DND-41 (cell line): ENCODE data around the gene CKLF.
"Not testable (repeated sequence)": the region's sequence is repeated elsewhere in the genome, so short reads cannot be mapped to it uniquely, and the experiment has no call there.

Source experiments
- ATAC-seq: fragments of 200-7000 bp; cut with Tn5 transposase; 3 replicates; pipeline ENCODE4 v1.9.1; 2021; ENCODE audit warnings: low read depth; ENCODE audit not compliant: insufficient read depth
- DNase-seq: peaks from one replicate; pipeline ENCODE4 v3.0.0-alpha.2; 2020
- H2AFZ ChIP-seq: 2 replicates; pipeline ENCODE4 v1.6.0; 2012; ENCODE audit warnings: low read depth, low read length
- H3K27ac ChIP-seq: 2 replicates; pipeline ENCODE4 v1.5.1; 2012; ENCODE audit warnings: low read length, inconsistent platforms
- H3K27me3 ChIP-seq: fragments of 200-600 bp; sonication (generic); 2 replicates; pipeline ENCODE4 v1.6.0; 2012; ENCODE audit warnings: low read length, mild to moderate bottlenecking, inconsistent platforms; ENCODE audit not compliant: insufficient read depth, poor library complexity
- H3K36me3 ChIP-seq: 2 replicates; pipeline ENCODE4 v1.5.1; 2012; ENCODE audit warnings: low read length, inconsistent platforms; ENCODE audit not compliant: insufficient read depth
- H3K4me1 ChIP-seq: 2 replicates; pipeline ENCODE4 v1.5.1; 2012; ENCODE audit warnings: mild to moderate bottlenecking, low read length; ENCODE audit not compliant: insufficient read depth
- H3K4me2 ChIP-seq: 2 replicates; pipeline ENCODE4 v1.6.0; 2012; ENCODE audit warnings: mild to moderate bottlenecking, moderate library complexity, low read length, inconsistent platforms; ENCODE audit not compliant: insufficient read depth
- H3K4me3 ChIP-seq, 2 experiments: fragments of 200-600 bp in 1 of 2; shearing (Covaris generic) in 1 of 2; 2 replicates each; pipeline ENCODE4 v1.5.1; 2012 to 2016; ENCODE audit warnings: inconsistent platforms in 2 of 2, low read length in 2 of 2, mild to moderate bottlenecking in 2 of 2, low read depth in 1 of 2, moderate library complexity in 1 of 2
- H3K79me2 ChIP-seq: 2 replicates; pipeline ENCODE4 v1.6.0; 2012; ENCODE audit warnings: low read length, inconsistent platforms; ENCODE audit not compliant: insufficient read depth
- H3K9ac ChIP-seq: 2 replicates; pipeline ENCODE4 v1.6.0; 2012; ENCODE audit warnings: low read depth, mild to moderate bottlenecking, inconsistent platforms, low read length, moderate library complexity
- H3K9me3 ChIP-seq: 2 replicates; pipeline ENCODE4 v1.5.1; 2012; ENCODE audit warnings: low read length, moderate library complexity, mild to moderate bottlenecking, inconsistent platforms; ENCODE audit not compliant: insufficient read depth, severe bottlenecking
- H4K20me1 ChIP-seq: 2 replicates; pipeline ENCODE4 v1.6.0; 2012; ENCODE audit warnings: low read length; ENCODE audit not compliant: insufficient read depth
- CTCF ChIP-seq: IDR thresholded peaks from 2 replicates; pipeline ENCODE4 v1.5.1; 2012; ENCODE audit warnings: borderline replicate concordance, low read length, moderate library complexity, mild to moderate bottlenecking; ENCODE audit not compliant: poor library complexity, severe bottlenecking; ENCODE audit errors: extremely low read depth
- EZH2 ChIP-seq: IDR thresholded peaks from 3 replicates; pipeline ENCODE4 v1.6.1; 2012; ENCODE audit warnings: borderline replicate concordance, low read depth, mild to moderate bottlenecking, moderate library complexity, low read length, inconsistent platforms; ENCODE audit not compliant: severe bottlenecking

CKLF gene

GRCh38 chr16:66566051-66566901 lies 13.9 kb downstream of the CKLF start, which contains the start of gene CMTM1:
TSS of gene CMTM1 (plus strand) at chr16:66566439. CDS start at chr16:66566514, 75 bp downstream.
- peaks cover 44% of the 10 kb centered on the region for H3K79me2 ChIP-seq
- H3K4me3 ChIP-seq, result no peak within 1 kb of the TSS
- no peak within 1 kb of the TSS for H3K27ac ChIP-seq
- peaks cover 22% of the 10 kb centered on the region for H4K20me1 ChIP-seq
- no peak for ATAC-seq
- no peaks in the 10 kb centered on the region for H3K27me3 ChIP-seq
- no peaks in the 10 kb centered on the region for H3K9me3 ChIP-seq
- H3K4me2 ChIP-seq, result no peak within 1 kb of the TSS
- no peak within 1 kb of the TSS for H2AFZ ChIP-seq
- H3K9ac ChIP-seq, result no peak within 1 kb of the TSS
- TF ChIP-seq EZH2 (no peak), CTCF (no peak)
- DNase-seq, result no peak
- H3K36me3 ChIP-seq, result peaks cover 66% of the 10 kb centered on the region
- peaks cover 18% of the 10 kb centered on the region for H3K4me1 ChIP-seq

GRCh38 chr16:66567270-66567669 lies 14.9 kb downstream of the CKLF start:
- H4K20me1 ChIP-seq, result peaks cover 22% of the 10 kb centered on the region
- peaks cover 34% of the 10 kb centered on the region for H3K79me2 ChIP-seq
- not testable (repeated sequence) for ATAC-seq, H3K4me3 ChIP-seq, H3K4me2 ChIP-seq, H3K9ac ChIP-seq, H2AFZ ChIP-seq, H3K27ac ChIP-seq, H3K27me3 ChIP-seq, DNase-seq, H3K4me1 ChIP-seq, H3K9me3 ChIP-seq
- peaks cover 60% of the 10 kb centered on the region for H3K36me3 ChIP-seq

GRCh38 chr16:66568355-66568754 lies 16.0 kb downstream of the CKLF start:
- Histone ChIP-seq H3K4me2 (no peak overlapping the region), H3K4me1 (no peaks in the 10 kb centered on the region), H4K20me1 (peaks cover 19% of the 10 kb centered on the region), H3K79me2 (peaks cover 23% of the 10 kb centered on the region), H3K27me3 (no peaks in the 10 kb centered on the region), H3K27ac (no peak overlapping the region), H3K9me3 (no peaks in the 10 kb centered on the region), H3K9ac (no peak overlapping the region), H2AFZ (no peak overlapping the region), H3K4me3 (no peak overlapping the region), H3K36me3 (peaks cover 50% of the 10 kb centered on the region)
- DNase-seq (no peak), ATAC-seq (no peak)
- TF ChIP-seq EZH2 (no peak), CTCF (no peak)

GRCh38 chr16:66569131-66569530 lies 16.8 kb downstream of the CKLF start:
- H3K4me1 ChIP-seq, result no peaks in the 10 kb centered on the region

More at GRCh38 chr16:66569131-66569530, 16.8 kb downstream of the CKLF start:
- H4K20me1 ChIP-seq, result peaks cover 14% of the 10 kb centered on the region
- H3K27me3 ChIP-seq, result no peaks in the 10 kb centered on the region
- no peak overlapping the region for H3K4me3 ChIP-seq
- no peak overlapping the region for H3K9ac ChIP-seq
- no peak for ATAC-seq
- H3K27ac ChIP-seq, result no peak overlapping the region
- no peak for DNase-seq
- no peak overlapping the region for H3K4me2 ChIP-seq
- H2AFZ ChIP-seq, result no peak overlapping the region
- peaks cover 16% of the 10 kb centered on the region for H3K79me2 ChIP-seq
- TF ChIP-seq CTCF (no peak), EZH2 (no peak)
- peaks cover 42% of the 10 kb centered on the region for H3K36me3 ChIP-seq
- no peaks in the 10 kb centered on the region for H3K9me3 ChIP-seq
